Activated CD4-positive, alpha-beta T cell treated with anti-CD3 and anti-CD28 coated beads, Interleukin-2, amount 10 ng/mL, durations not matched to agents 7 days and 5 days (primary cell): ENCODE results near the gene CCM2L. TPM values are rescaled to one million over a fixed set of nuclear protein-coding genes. Genes with fewer than 3 reads are reported as not detected.

Experiments
- CTCF ChIA-PET: fragments of 350-600 bp; sonication (Branson Sonifier 250); formaldehyde crosslinking; loops from one replicate; lab custom pipeline; 2021; ENCODE audit warnings: antibody characterized with exemption; lab: Charles Lee
- POLR2A ChIA-PET: fragments of 350-600 bp; sonication (Branson Sonifier 250); formaldehyde crosslinking; loops from one replicate; lab custom pipeline; 2021; ENCODE audit warnings: antibody characterized with exemption; lab: Charles Lee
- DNase-seq: peaks from one replicate; pipeline ENCODE4 v3.0.0-alpha.2; 2020
- H3K27ac Mint-ChIP-seq: one replicate; pipeline ENCODE4 v1.8.0; 2021; ENCODE audit warnings: mild to moderate bottlenecking, moderate library complexity, mixed read lengths
- H3K27me3 Mint-ChIP-seq: one replicate; pipeline ENCODE4 v1.8.0; 2021; ENCODE audit warnings: mixed read lengths
- H3K36me3 Mint-ChIP-seq: one replicate; pipeline ENCODE4 v1.8.0; 2021; ENCODE audit warnings: low read depth, mixed read lengths
- H3K4me1 Mint-ChIP-seq: one replicate; pipeline ENCODE4 v1.8.0; 2021; ENCODE audit warnings: mixed read lengths
- H3K4me3 Mint-ChIP-seq: one replicate; pipeline ENCODE4 v1.8.0; 2021; ENCODE audit warnings: mild to moderate bottlenecking, moderate library complexity, mixed read lengths
- H3K9me3 Mint-ChIP-seq: one replicate; pipeline ENCODE4 v1.8.0; 2021; ENCODE audit warnings: mixed read lengths
- total RNA-seq, 2 experiments: library from RNA; stranded (reverse); gene quantifications; one replicate each; pipeline ENCODE4 v1.2.3, GENCODE V29; 2021

Gene CCM2L
- total RNA-seq, 2 experiments from 2014 or later, result not detected

- DNase-seq, result no peak
- ChIA-PET CTCF (interaction anchor here (0.7 to 1.9 kb wide), 2 partner anchors 9 to 526 kb away, joined by 3 to 6 read pairs; no protein-coding TSS in a partner anchor), POLR2A (no interaction called here)
- H3K27ac Mint-ChIP-seq, result no peak overlapping the region
- peaks cover 5% of the 10 kb centered on the region for H3K4me1 Mint-ChIP-seq
- H3K36me3 Mint-ChIP-seq, result no peaks in the 10 kb centered on the region
- peaks cover 4% of the 10 kb centered on the region for H3K27me3 Mint-ChIP-seq
- no peak overlapping the region for H3K4me3 Mint-ChIP-seq
- no peaks in the 10 kb centered on the region for H3K9me3 Mint-ChIP-seq
Measured at GRCh38 chr20:32072168-32072750, 62.0 kb downstream of the CCM2L start.

GRCh38 chr20:32075534-32075933 lies 65.3 kb downstream of the CCM2L start:
- DNase-seq, result no peak
- no peaks in the 10 kb centered on the region for H3K36me3 Mint-ChIP-seq
- no peak overlapping the region for H3K4me3 Mint-ChIP-seq
- H3K27me3 Mint-ChIP-seq, result peaks cover 5% of the 10 kb centered on the region
- no peak overlapping the region for H3K27ac Mint-ChIP-seq
- ChIA-PET CTCF (interaction anchor here (0.7 kb wide), 1 partner anchor 63 kb away, joined by 4 read pairs; no protein-coding TSS in a partner anchor), POLR2A (no interaction called here)
- peaks cover 2% of the 10 kb centered on the region for H3K4me1 Mint-ChIP-seq
- no peaks in the 10 kb centered on the region for H3K9me3 Mint-ChIP-seq

- CTCF ChIA-PET, result no interaction called here
Measured at GRCh38 chr20:32077190-32077589, 67.0 kb downstream of the CCM2L start.

GRCh38 chr20:32078322-32078721 lies 68.1 kb downstream of the CCM2L start:
- no peaks in the 10 kb centered on the region for H3K36me3 Mint-ChIP-seq
- ChIA-PET POLR2A (no interaction called here), CTCF (interaction anchor here (0.5 to 1.4 kb wide), 3 partner anchors 13 to 49 kb away, joined by 4 to 5 read pairs (median 4); no protein-coding TSS in a partner anchor)
- H3K4me1 Mint-ChIP-seq, result no peaks in the 10 kb centered on the region
- DNase-seq, result no peak
- no peak overlapping the region for H3K27ac Mint-ChIP-seq
- H3K4me3 Mint-ChIP-seq, result no peak overlapping the region
- H3K9me3 Mint-ChIP-seq, result no peaks in the 10 kb centered on the region
- peaks cover 9% of the 10 kb centered on the region for H3K27me3 Mint-ChIP-seq

More at GRCh38 chr20:32077190-32077589, 67.0 kb downstream of the CCM2L start:
- H3K9me3 Mint-ChIP-seq, result no peaks in the 10 kb centered on the region
- H3K27ac Mint-ChIP-seq, result no peak overlapping the region
- H3K27me3 Mint-ChIP-seq, result peaks cover 5% of the 10 kb centered on the region
- H3K4me1 Mint-ChIP-seq, result no peaks in the 10 kb centered on the region
- DNase-seq, result no peak
- POLR2A ChIA-PET, result no interaction called here
- no peaks in the 10 kb centered on the region for H3K36me3 Mint-ChIP-seq
- H3K4me3 Mint-ChIP-seq, result no peak overlapping the region

- H3K4me1 Mint-ChIP-seq, result no peaks in the 10 kb centered on the region
- ChIA-PET POLR2A (no interaction called here), CTCF (interaction anchor here (1.4 kb wide), 1 partner anchor 13 kb away, joined by 5 read pairs; no protein-coding TSS in a partner anchor)
- DNase-seq, result no peak
- no peak overlapping the region for H3K4me3 Mint-ChIP-seq
- peaks cover 9% of the 10 kb centered on the region for H3K27me3 Mint-ChIP-seq
- no peaks in the 10 kb centered on the region for H3K9me3 Mint-ChIP-seq
- no peaks in the 10 kb centered on the region for H3K36me3 Mint-ChIP-seq
- H3K27ac Mint-ChIP-seq, result no peak overlapping the region
Measured at GRCh38 chr20:32078791-32079190, 68.6 kb downstream of the CCM2L start.

GRCh38 chr20:32079655-32080109 lies 69.4 kb downstream of the CCM2L start:
- H3K36me3 Mint-ChIP-seq, result no peaks in the 10 kb centered on the region
- ChIA-PET CTCF (interaction anchor here (0.9 to 1.0 kb wide), 2 partner anchors 43 to 45 kb away, joined by 3 to 5 read pairs; no protein-coding TSS in a partner anchor), POLR2A (no interaction called here)
- DNase-seq, result no peak
- no peaks in the 10 kb centered on the region for H3K4me1 Mint-ChIP-seq
- no peaks in the 10 kb centered on the region for H3K9me3 Mint-ChIP-seq
- H3K27me3 Mint-ChIP-seq, result peaks cover 9% of the 10 kb centered on the region
- H3K4me3 Mint-ChIP-seq, result no peak overlapping the region
- no peak overlapping the region for H3K27ac Mint-ChIP-seq

GRCh38 chr20:32080783-32081182 lies 70.5 kb downstream of the CCM2L start:
- H3K4me1 Mint-ChIP-seq, result peaks cover 3% of the 10 kb centered on the region
- H3K27me3 Mint-ChIP-seq, result peaks cover 11% of the 10 kb centered on the region
- POLR2A ChIA-PET, result no interaction called here
- no peaks in the 10 kb centered on the region for H3K9me3 Mint-ChIP-seq
- H3K4me3 Mint-ChIP-seq, result no peak overlapping the region
- no peak overlapping the region for H3K27ac Mint-ChIP-seq
- no peaks in the 10 kb centered on the region for H3K36me3 Mint-ChIP-seq
- no peak for DNase-seq
- CTCF ChIA-PET, result interaction anchor here (1.9 to 2.3 kb wide), 2 partner anchors 9 to 11 kb away, joined by 4 to 6 read pairs; no protein-coding TSS in a partner anchor

Other genes with a start within 250 kb of the CCM2L start
- gene MYLK2, start 191.1 kb upstream of the CCM2L start, total RNA-seq, result under 1 TPM; 0.52 to 0.87 TPM
- not detected for gene FOXS1, start 164.8 kb upstream of the CCM2L start, total RNA-seq
- not detected for gene DUSP15, start 139.9 kb upstream of the CCM2L start, total RNA-seq
- gene TTLL9, start 139.8 kb upstream of the CCM2L start, total RNA-seq, result not detected
- 10 to 100 TPM; 12.9 to 13.9 TPM for gene PDRG1, start 58.4 kb upstream of the CCM2L start, total RNA-seq
- gene XKR7, start 42.3 kb upstream of the CCM2L start, total RNA-seq, result under 1 TPM in 1 of 2 experiments, not detected in 1; 0.05 TPM
- not detected for gene HCK, start 41.8 kb downstream of the CCM2L start, total RNA-seq
- gene TM9SF4, start 99.3 kb downstream of the CCM2L start, total RNA-seq, result 10 to 100 TPM; 36.8 to 44.2 TPM
- 10 to 100 TPM; 22.8 to 25.6 TPM for gene PLAGL2, start 197.3 kb downstream of the CCM2L start, total RNA-seq
- 10 to 100 TPM; 26.5 to 27.1 TPM for gene POFUT1, start 197.4 kb downstream of the CCM2L start, total RNA-seq